ENCODE measurements around the gene PCNA. TPM values are rescaled to one million over a fixed set of nuclear protein-coding genes. Genes with fewer than 3 reads are reported as not detected.

PCNA gene
- polyA plus RNA-seq, 1 donor (not counting 4 experiments of a cell fraction or from before 2014, with no cell fraction given), result 130 TPM

- H2AFZ ChIP-seq (ENCODE audit: control insufficient read depth, low read length), result no peak overlapping the region
- peaks cover 13 to 20% of the 10 kb centered on the region in 2 experiments for H3K36me3 ChIP-seq (ENCODE audit: control insufficient read depth in 2 of 2, extremely low read depth in 1 of 2, insufficient read depth in 2 of 2, low read length in 2 of 2)
- H3K27ac ChIP-seq (ENCODE audit: control insufficient read depth, insufficient read depth, low read length), result no peak overlapping the region
- DNase-seq (ENCODE audit: low read depth, low spot score) (no peak), FAIRE-seq (no peak)
- TF ChIP-seq CTCF (optimal IDR thresholded peaks at IDR 0.05 in 1 of 3, IDR thresholded peaks at IDR 0.05 in 1 of 3, conservative IDR thresholded peaks at IDR 0.05 in 1 of 3; ENCODE audit: extremely low read depth in 1 of 3, insufficient read depth in 2 of 3, low read length in 3 of 3) (no peak), EZH2 (IDR thresholded peaks at IDR 0.05; ENCODE audit: low read length) (no peak)
- no peaks in the 10 kb centered on the region for H3K9me1 ChIP-seq (ENCODE audit: control insufficient read depth, extremely low read depth, insufficient read depth, low read length)
- no peak overlapping the region for H3K9ac ChIP-seq (ENCODE audit: control insufficient read depth, extremely low read depth, insufficient read depth, low read length)
- no peaks in the 10 kb centered on the region for H3K27me3 ChIP-seq (ENCODE audit: control insufficient read depth, extremely low read depth, insufficient read depth, low read length)
- H3K4me3 ChIP-seq (ENCODE audit: control insufficient read depth in 2 of 3, extremely low read depth in 1 of 3, insufficient read depth in 2 of 3, low read depth in 1 of 3, low read length in 3 of 3), result no peak overlapping the region
- H3K9me3 ChIP-seq (ENCODE audit: control insufficient read depth, low read depth, low read length), result no peaks in the 10 kb centered on the region
- dilution Hi-C loops (cut with MboI; ENCODE audit: extremely low pct_ligation_motif_present, low sequenced_read_pairs), result no loop called here
- no peaks in the 10 kb centered on the region for H4K20me1 ChIP-seq (ENCODE audit: control insufficient read depth, extremely low read depth, insufficient read depth, low read length)
- H3K4me1 ChIP-seq (ENCODE audit: control insufficient read depth, extremely low read depth, insufficient read depth, low read length), result peaks cover 9% of the 10 kb centered on the region
- H3K4me2 ChIP-seq (ENCODE audit: control insufficient read depth, extremely low read depth, insufficient read depth, low read depth, low read length), result no peak overlapping the region
- peaks cover 47% of the 10 kb centered on the region for H3K79me2 ChIP-seq (ENCODE audit: control insufficient read depth, insufficient read depth, low read length)
These were observed 2.9 kb downstream of the PCNA start for GRCh38 chr20:5116875-5117274.

- H3K4me3 ChIP-seq (ENCODE audit: control insufficient read depth in 2 of 3, extremely low read depth in 1 of 3, insufficient read depth in 2 of 3, low read depth in 1 of 3, low read length in 3 of 3), result no peak overlapping the region
- no peak overlapping the region for H3K4me2 ChIP-seq (ENCODE audit: control insufficient read depth, extremely low read depth, insufficient read depth, low read depth, low read length)
- H3K36me3 ChIP-seq (ENCODE audit: control insufficient read depth in 2 of 2, extremely low read depth in 1 of 2, insufficient read depth in 2 of 2, low read length in 2 of 2), result peaks cover 13 to 20% of the 10 kb centered on the region in 2 experiments
- TF ChIP-seq CTCF (optimal IDR thresholded peaks at IDR 0.05 in 1 of 3, IDR thresholded peaks at IDR 0.05 in 1 of 3, conservative IDR thresholded peaks at IDR 0.05 in 1 of 3; ENCODE audit: extremely low read depth in 1 of 3, insufficient read depth in 2 of 3, low read length in 3 of 3), result no peak
- TF ChIP-seq EZH2 (IDR thresholded peaks at IDR 0.05; ENCODE audit: low read length), result no peak
- FAIRE-seq (no peak), DNase-seq (ENCODE audit: low read depth, low spot score) (no peak)
- H3K27me3 ChIP-seq (ENCODE audit: control insufficient read depth, extremely low read depth, insufficient read depth, low read length), result no peaks in the 10 kb centered on the region
- H3K79me2 ChIP-seq (ENCODE audit: control insufficient read depth, insufficient read depth, low read length), result peaks cover 47% of the 10 kb centered on the region
- no peaks in the 10 kb centered on the region for H3K9me1 ChIP-seq (ENCODE audit: control insufficient read depth, extremely low read depth, insufficient read depth, low read length)
- H3K27ac ChIP-seq (ENCODE audit: control insufficient read depth, insufficient read depth, low read length), result peak overlapping the region; percentile 11
- H2AFZ ChIP-seq (ENCODE audit: control insufficient read depth, low read length), result no peak overlapping the region
- H3K4me1 ChIP-seq (ENCODE audit: control insufficient read depth, extremely low read depth, insufficient read depth, low read length), result peaks cover 10% of the 10 kb centered on the region
- no peak overlapping the region for H3K9ac ChIP-seq (ENCODE audit: control insufficient read depth, extremely low read depth, insufficient read depth, low read length)
- dilution Hi-C loops (cut with MboI; ENCODE audit: extremely low pct_ligation_motif_present, low sequenced_read_pairs), result no loop called here
- H3K9me3 ChIP-seq (ENCODE audit: control insufficient read depth, low read depth, low read length), result no peaks in the 10 kb centered on the region
- no peaks in the 10 kb centered on the region for H4K20me1 ChIP-seq (ENCODE audit: control insufficient read depth, extremely low read depth, insufficient read depth, low read length)
These were observed 5.4 kb downstream of the PCNA start for GRCh38 chr20:5114403-5114802.

Measured in keratinocyte (primary cell).